Coronary artery (tissue), 2 donors: ENCODE data around the gene GRIP1.
"Not testable (repeated sequence)": the region's sequence is repeated elsewhere in the genome, so short reads cannot be mapped to it uniquely, and the experiment has no call there.

Experiments used
- DNase-seq: peaks from one replicate; pipeline ENCODE4 v3.0.0-alpha.2; 2017; ENCODE audit warnings: low spot score
- H3K27ac ChIP-seq, 2 donors: fragments of 200-600 bp; sonication (generic); one replicate each; pipeline ENCODE4 v1.5.1; 2016 to 2019
- H3K4me3 ChIP-seq: fragments of 200-600 bp; sonication (generic); 2 replicates; pipeline ENCODE4 v1.5.1; 2016; ENCODE audit warnings: mild to moderate bottlenecking, moderate library complexity
- CTCF ChIP-seq: fragments of 200-600 bp; sonication (generic); IDR thresholded peaks from one replicate; pipeline ENCODE4 v1.5.1; 2019; ENCODE audit warnings: antibody characterized with exemption

GRIP1 gene

GRCh38 chr12:66499000-66499399 lies 179.9 kb downstream of the GRIP1 start:
- DNase-seq, result no peak
- Histone ChIP-seq H3K27ac (no peak overlapping the region), H3K4me3 (no peak overlapping the region)
- no peak for TF ChIP-seq CTCF

- DNase-seq, H3K4me3 ChIP-seq, H3K27ac ChIP-seq: not testable (repeated sequence)
Measured at GRCh38 chr12:66498059-66498458, 180.8 kb downstream of the GRIP1 start.

- no peak overlapping the region for H3K27ac ChIP-seq
- TF ChIP-seq CTCF, result no peak
- DNase-seq, result no peak
- no peak overlapping the region for H3K4me3 ChIP-seq
Measured at GRCh38 chr12:66497008-66497897, 181.6 kb downstream of the GRIP1 start.

- DNase-seq, result no peak
- no peak for TF ChIP-seq CTCF
- Histone ChIP-seq H3K27ac (no peak overlapping the region), H3K4me3 (no peak overlapping the region)
Measured at GRCh38 chr12:66496595-66496994, 182.3 kb downstream of the GRIP1 start.

GRCh38 chr12:66495709-66496108 lies 183.2 kb downstream of the GRIP1 start:
- no peak for TF ChIP-seq CTCF
- DNase-seq, result no peak
- no peak overlapping the region for H3K4me3 ChIP-seq
- no peak overlapping the region for H3K27ac ChIP-seq

- DNase-seq, result no peak
- H3K4me3 ChIP-seq, result no peak overlapping the region
- no peak overlapping the region for H3K27ac ChIP-seq
- TF ChIP-seq CTCF, result no peak
Measured at GRCh38 chr12:66493819-66494218, 185.1 kb downstream of the GRIP1 start.

- no peak for DNase-seq
- no peak for TF ChIP-seq CTCF
- Histone ChIP-seq H3K27ac (no peak overlapping the region), H3K4me3 (no peak overlapping the region)
Measured at GRCh38 chr12:66491853-66492252, 187.0 kb downstream of the GRIP1 start.
